Cardiac septum (tissue), 1 donor: ENCODE data around the gene LRRIQ3. TPM values are rescaled to one million over a fixed set of nuclear protein-coding genes. Genes with fewer than 3 reads are reported as not detected.
"Not testable (repeated sequence)": the region's sequence is repeated elsewhere in the genome, so short reads cannot be mapped to it uniquely, and the experiment has no call there.

ENCODE experiments used
- DNase-seq: peaks from one replicate; pipeline ENCODE4 v3.0.0-alpha.2; 2020; ENCODE audit warnings: low spot score
- intact Hi-C: fragments of 100-400 bp; cut with DNase I; formaldehyde crosslinking; loops from one replicate; pipeline ENCODE4 v1.14.0; 2022
- long read RNA-seq: library from polyadenylated mRNA; unstranded; transcript quantifications from one replicate; pipeline ENCODE4 v2.0.0, GENCODE V29; 2021
- total RNA-seq: library from RNA; stranded (reverse); fragmentation: NEBNext Ultra II Directional; extraction: Animal tissue kit (Norgen Biotek cat#: 25700); gene quantifications from one replicate; pipeline ENCODE4 v1.2.1, GENCODE V29; 2021
- donor health status: DM: no; HTN: no; CAD: no.

Gene LRRIQ3
- 0.43 TPM for total RNA-seq
- long read RNA-seq, partial matches to known transcripts, result 2 of 2 reads
- long read RNA-seq, other reads (novel, unspliced or antisense), result 0 of 2 reads

DNA sequence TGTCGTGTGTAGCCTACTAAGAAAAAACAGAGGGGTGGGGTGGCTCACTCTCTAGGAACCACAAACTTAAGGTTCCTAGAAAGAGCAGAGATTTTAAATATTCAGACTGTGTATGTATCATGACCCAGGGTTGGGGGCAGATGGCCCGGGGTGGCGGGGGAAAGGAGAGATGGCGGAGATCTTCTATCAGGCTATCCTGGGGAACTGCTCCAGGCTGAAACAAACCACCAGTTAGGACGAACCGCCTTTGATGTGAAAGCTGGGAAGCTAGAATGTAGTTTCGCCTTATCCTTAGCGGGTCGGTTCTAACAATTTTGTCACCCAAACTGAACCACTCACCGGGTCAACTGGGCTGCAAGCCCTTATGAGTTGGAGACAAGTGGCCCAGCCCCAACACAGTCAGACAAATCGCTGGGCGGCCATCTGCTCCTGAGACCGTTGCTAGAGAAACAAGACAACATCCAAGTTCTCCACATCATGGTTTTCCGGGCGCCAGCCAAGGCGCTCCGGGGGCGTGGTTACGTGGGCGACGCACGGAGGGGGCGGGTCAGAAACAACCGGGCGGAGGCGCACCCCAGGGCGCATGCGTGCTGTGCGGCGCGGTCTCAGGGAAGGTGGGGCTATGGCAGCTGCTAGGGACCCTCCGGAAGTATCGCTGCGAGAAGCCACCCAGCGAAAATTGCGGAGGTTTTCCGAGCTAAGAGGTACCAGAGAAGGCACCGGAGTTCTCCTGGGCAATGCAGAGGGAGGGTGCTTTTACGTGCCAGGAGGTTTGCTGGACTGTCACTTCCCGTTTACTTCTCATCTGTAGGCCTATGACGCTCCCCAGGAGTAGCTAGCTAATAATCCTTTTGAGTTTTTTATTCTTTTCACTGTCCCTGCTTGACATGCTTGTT lies at the start of gene LRRIQ3, which contains the start of gene FPGT:
LRRIQ3 (minus strand) TSS at position 520 of the 896 bp plus-strand sequence. CDS start 14,492 bp downstream, outside the sequence.
FPGT (plus strand) TSS at position 586 of the 896 bp plus-strand sequence; CDS start at position 623, 37 bp downstream.
- intact Hi-C loops, result loop anchor here (2.0 kb wide), 1 partner anchor 273 kb away; no protein-coding TSS in a partner anchor
- peak; percentile 96 for DNase-seq

- no peak for DNase-seq
- intact Hi-C loops, result no loop called here
These were observed 48.3 kb upstream of the LRRIQ3 start for GRCh38 chr1:74246315-74246714.

GRCh38 chr1:74245168-74245772 lies 47.3 kb upstream of the LRRIQ3 start:
- DNase-seq, result no peak
- intact Hi-C loops, result no loop called here

DNA sequence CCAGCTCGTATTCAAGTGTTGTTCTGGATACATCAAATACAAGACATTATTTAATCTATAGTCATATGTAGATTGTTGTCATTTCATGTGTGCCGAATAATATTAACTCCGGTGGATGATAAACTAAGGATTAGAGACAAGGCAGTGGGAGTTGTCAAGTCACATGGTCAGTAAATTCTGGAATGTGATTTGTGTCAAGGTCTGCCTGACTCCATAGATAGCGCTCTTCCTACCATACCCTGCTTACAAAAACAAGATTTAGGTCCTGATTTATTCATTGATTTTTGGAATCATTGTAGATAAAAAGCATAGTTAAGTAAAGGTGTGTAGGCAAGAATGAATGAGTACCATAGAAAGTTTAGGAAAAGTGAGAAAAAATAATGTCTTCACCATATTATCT lies 39.8 kb upstream of the LRRIQ3 start:
- intact Hi-C loops, result loop anchor here (5.0 to 10.0 kb wide), 2 partner anchors 125 to 227 kb away; no protein-coding TSS in a partner anchor
- no peak for DNase-seq

- intact Hi-C loops, result loop anchor here (5.0 to 10.0 kb wide), 2 partner anchors 125 to 228 kb away; no protein-coding TSS in a partner anchor
- no peak for DNase-seq
These were observed 39.1 kb upstream of the LRRIQ3 start for GRCh38 chr1:74237035-74237434.

DNA sequence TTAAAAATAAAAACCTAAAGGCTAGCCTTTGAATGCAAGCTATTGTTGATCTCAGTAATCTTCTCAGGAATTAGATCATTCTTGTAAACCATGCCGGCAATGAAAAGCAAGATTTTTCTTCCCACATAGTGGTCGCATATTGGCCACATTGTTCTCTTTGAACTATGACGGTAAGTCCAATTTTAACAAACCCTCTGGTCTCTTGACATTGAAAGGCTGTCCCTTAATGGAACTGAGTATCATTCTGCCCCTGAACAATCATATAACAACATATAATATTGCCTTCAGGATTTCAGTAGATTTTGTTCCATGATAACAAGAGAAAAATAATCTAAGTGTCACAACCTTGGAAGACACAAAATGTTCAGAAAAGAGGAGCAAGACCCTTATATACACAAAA lies 38.5 kb upstream of the LRRIQ3 start:
- no peak for DNase-seq

GRCh38 chr1:74235153-74235552 lies 37.2 kb upstream of the LRRIQ3 start, which contains the start of gene TNNI3K:
Gene TNNI3K, plus strand, starts transcription at chr1:74235387. Its CDS starts 65 bp downstream, at chr1:74235452.
- intact Hi-C loops, result loop anchor here (5.0 to 10.0 kb wide), 2 partner anchors 127 to 230 kb away; no protein-coding TSS in a partner anchor
- DNase-seq, result no peak

More for the DNA sequence above, 38.5 kb upstream of the LRRIQ3 start:
- intact Hi-C loops, result loop anchor here (5.0 to 10.0 kb wide), 2 partner anchors 126 to 228 kb away; no protein-coding TSS in a partner anchor

DNA sequence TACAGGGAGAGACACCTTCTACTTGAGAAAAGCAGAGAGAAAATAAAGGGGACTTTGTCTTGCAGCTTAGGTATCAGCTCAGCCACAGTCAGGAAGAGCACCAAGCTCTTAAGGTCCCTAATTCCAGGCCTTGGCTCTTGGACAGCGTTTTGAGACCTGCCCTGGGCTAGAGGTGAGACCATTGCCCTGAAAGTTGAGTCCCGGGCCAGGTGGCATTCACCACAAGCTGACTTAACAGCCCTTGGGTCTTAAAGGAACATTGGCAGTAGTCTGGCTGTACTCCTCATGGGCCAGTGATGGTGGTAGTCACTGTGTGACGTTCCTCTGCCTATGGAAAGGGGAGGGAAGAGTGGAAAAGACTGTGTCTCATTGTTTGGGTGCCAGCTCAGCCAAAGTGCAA lies 25.5 kb upstream of the LRRIQ3 start:
- no peak for DNase-seq
- intact Hi-C loops, result no loop called here

DNA sequence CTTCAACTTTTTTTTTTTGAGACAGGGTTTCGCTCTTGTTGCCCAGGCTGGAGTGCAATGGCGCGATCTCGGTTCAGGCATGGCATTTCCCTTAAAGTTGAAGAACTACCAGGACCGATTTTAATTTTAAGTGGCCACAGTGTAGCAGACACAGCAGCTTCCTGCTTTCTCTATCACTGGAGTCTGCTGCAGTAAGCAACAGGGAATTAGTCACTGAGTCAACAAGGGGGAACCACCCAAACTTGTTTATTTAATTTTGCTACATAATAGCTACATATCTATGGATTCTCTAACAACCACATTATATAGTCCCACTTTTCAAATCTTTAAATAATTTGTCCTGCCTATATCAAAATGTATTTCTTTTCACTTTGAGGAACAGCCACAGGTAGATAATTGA lies 24.7 kb upstream of the LRRIQ3 start:
- DNase-seq, result no peak
- intact Hi-C loops, result no loop called here

DNA sequence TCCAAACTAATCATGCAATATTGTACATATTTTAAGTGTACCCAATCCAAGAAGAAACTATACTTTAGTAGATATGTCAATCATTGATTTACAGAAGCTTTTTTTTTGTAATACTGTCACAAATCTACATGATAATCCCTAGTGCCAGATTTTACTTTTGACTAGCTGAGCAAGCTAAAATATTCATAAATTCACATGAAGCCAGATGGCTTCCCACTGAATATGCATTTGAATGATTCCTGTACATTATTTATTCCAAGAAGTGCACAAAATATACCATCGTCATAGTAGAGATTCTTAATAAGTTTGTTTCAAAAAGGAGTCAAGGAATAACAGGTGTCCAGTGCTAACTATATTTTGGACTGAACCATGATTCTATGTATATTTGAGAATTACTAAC lies 17.3 kb upstream of the LRRIQ3 start:
- intact Hi-C loops, result no loop called here

DNA sequence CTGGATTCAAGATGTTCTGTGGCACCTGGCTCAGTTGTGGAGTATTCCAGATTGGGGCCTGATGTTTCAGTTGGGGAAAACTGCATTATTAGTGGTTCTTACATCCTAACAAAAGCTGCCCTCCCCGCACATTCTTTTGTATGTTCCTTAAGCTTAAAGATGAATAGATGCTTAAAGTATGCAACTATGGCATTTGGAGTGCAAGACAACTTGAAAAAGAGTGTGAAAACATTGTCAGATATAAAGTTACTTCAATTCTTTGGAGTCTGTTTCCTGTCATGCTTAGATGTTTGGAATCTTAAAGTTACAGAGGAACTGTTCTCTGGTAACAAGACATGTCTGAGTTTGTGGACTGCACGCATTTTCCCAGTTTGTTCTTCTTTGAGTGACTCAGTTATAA lies 7.3 kb upstream of the LRRIQ3 start:
- no peak for DNase-seq
- intact Hi-C loops, result no loop called here

More for the DNA sequence above, 17.3 kb upstream of the LRRIQ3 start:
- no peak for DNase-seq

DNA sequence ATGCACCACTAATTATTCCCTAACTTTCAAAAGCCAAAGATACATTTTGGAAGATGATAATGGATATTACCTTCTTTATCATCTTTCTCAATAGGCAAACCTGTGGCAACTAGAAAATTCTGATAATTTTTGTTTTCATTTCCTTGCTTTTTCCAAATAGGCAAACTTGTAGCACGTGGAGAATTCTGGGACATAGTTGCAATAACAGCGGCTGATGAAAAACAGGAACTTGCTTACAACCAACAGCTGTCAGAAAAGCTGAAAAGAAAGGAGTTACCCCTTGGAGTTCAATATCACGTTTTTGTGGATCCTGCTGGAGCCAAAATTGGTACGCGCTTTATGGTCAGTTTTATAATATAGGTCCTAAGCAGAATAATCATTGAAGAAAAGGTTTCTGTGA lies 1.5 kb upstream of the LRRIQ3 start:
- no peak for DNase-seq
- intact Hi-C loops, result loop anchor here (2.0 kb wide), 1 partner anchor 271 kb away; no protein-coding TSS in a partner anchor

- intact Hi-C loops, result no loop called here
- no peak for DNase-seq
These were observed 721 bp downstream of the LRRIQ3 start for GRCh38 chr1:74197255-74197654.

- intact Hi-C loops, result no loop called here
- DNase-seq, result no peak
These were observed 2.6 kb downstream of the LRRIQ3 start for GRCh38 chr1:74195339-74195738.

- DNase-seq, result no peak
- intact Hi-C loops, result no loop called here
These were observed 4.1 kb downstream of the LRRIQ3 start for GRCh38 chr1:74193908-74194307.

- intact Hi-C loops, result no loop called here
- no peak for DNase-seq
These were observed 17.5 kb downstream of the LRRIQ3 start for GRCh38 chr1:74180490-74180889.

DNA sequence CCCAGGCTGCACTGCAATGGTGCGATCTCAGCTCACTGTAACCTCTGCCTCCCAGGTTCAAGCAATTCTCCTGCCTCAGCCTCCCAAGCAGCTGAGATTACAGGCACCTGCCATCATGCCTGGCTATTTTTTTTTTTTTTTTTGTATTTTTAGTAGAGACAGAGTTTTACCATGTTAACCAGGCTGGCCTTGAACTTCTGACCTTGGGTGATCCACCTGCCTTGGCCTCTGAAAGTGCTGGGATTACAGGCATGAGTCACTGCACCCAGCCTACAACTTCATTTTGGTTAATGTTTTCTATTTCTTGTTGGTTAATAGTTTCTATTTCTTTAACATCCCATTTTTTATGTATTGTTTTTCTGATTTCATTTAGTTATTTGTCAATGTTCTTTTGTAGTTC lies 23.6 kb downstream of the LRRIQ3 start:
- intact Hi-C loops, DNase-seq: not testable (repeated sequence)

- intact Hi-C loops, result no loop called here
- no peak for DNase-seq
These were observed 35.6 kb downstream of the LRRIQ3 start for GRCh38 chr1:74162333-74162732.

GRCh38 chr1:74161497-74161896 lies 36.5 kb downstream of the LRRIQ3 start:
- no peak for DNase-seq
- intact Hi-C loops, result no loop called here

- intact Hi-C loops, result no loop called here
- no peak for DNase-seq
These were observed 37.9 kb downstream of the LRRIQ3 start for GRCh38 chr1:74160046-74160445.
